NCI-H510A treated with DMSO at 0.1 percent for 48 hours (cell line): ENCODE data around the gene LSMEM2.
A peak's percentile ranks its signal among the peaks of the same experiment; 100 is the strongest.
"Not testable (repeated sequence)": the region's sequence is repeated elsewhere in the genome, so short reads cannot be mapped to it uniquely, and the experiment has no call there.

Experiments used
- DNase-seq: peaks from one replicate; lab custom pipeline; 2025; lab: John Stamatoyannopoulos, UW

The LSMEM2 gene

DNA sequence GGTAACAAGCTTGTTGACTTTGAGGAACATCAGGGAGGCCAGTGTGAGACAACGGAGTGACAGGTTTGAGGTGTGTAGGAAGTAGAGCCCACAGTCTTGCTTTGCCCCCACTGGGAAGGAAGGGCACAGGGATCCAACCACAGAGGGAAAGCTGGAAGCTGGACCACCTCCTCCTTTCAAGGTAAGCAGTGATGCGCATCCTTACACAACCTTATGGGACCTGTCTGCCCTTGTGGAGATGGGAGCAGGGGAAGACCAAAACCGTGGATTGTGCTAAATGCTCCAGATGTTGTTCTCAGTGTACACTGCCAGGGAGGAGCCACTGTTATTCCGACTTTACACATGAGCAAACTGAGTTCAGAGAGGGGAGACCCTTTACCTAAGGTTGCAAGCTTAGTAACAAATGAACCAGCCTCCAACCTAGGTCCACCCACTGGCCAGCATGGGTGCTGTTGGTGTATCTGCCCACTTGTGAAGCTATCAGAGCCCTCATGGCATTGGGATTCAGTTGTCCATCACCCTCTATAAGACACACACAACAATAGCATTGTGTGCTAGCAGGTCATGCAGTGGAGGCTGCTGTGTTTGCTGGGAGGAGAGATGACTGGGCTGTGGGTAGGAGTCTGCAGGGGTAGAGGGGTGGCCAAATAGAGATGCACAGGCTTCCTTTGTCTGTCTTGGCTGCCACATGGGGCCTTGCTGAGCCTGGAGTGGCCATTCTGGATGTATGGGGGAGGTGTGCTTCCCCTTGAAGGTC, 586 bp upstream of the LSMEM2 start:
- no peak for DNase-seq

GRCh38 chr3:50279255-50280016, 549 bp downstream of the LSMEM2 start:
- no peak for DNase-seq

GRCh38 chr3:50284121-50284520, 5.2 kb downstream of the LSMEM2 start:
- DNase-seq, result not testable (repeated sequence)

DNA sequence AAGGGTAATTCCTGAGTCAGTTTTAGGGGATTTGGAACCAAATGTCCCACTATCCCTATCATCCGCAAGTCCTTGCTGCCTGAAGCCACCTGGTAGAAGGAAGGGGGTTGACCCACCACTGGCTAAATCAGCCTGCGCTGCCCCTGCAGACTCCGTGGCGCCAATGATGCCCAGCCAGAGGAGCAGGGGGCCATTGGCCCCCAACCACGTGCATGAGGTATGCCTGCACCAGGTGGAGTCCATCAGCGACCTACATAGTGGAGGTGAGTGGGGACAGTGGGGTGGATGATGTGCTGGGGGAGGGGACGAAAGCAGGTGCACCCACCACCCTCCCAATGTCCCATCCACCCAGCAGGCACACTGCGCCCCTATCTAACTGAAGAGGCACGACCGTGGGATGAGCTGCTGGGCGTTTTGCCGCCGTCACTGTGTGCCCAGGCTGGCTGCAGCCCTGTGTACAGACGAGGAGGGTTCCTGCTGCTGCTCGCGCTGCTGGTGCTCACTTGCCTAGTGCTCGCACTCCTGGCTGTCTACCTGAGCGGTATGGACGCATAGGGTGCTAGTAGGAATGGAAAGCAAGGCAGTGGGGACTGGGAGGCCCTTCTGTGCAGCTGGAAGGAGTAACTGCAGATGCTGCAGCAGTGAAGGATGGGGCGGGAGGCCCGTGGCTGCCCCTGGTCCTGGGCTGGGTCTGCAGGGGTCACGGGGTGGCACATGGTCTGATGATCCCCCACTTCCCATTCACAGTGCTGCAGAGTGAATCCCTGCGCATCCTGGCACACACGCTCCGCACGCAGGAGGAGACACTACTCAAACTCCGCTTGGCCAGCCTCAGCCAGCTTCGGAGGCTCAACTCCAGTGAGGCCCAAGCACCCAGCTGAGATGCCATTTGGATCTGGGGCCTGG, 7.7 kb downstream of the LSMEM2 start:
- DNase-seq, result no peak

- DNase-seq, result no peak
These were observed 8.4 kb downstream of the LSMEM2 start for GRCh38 chr3:50287262-50287661.

- DNase-seq, result no peak
These were observed 9.6 kb downstream of the LSMEM2 start for GRCh38 chr3:50288387-50289007.

DNA sequence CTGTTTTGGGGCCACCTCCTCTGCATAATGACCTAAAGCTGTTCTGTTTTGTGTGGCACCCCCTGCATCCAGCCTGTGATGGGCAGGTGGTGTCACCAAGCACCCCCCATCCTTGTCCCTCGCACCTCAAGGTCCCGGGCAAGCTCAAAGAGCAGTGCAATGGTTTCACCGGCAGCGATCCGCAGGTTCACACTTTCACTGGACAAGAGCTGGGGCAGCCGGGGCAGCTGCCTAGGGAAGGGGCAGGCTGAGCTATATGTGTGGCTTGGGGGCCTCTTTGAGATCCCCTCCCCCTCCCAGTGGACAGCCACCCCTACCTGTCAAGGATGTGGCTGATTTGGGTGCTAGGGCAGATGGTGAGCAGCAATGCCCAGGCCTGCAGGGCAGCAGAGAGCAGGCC, 10.2 kb downstream of the LSMEM2 start:
- no peak for DNase-seq

DNA sequence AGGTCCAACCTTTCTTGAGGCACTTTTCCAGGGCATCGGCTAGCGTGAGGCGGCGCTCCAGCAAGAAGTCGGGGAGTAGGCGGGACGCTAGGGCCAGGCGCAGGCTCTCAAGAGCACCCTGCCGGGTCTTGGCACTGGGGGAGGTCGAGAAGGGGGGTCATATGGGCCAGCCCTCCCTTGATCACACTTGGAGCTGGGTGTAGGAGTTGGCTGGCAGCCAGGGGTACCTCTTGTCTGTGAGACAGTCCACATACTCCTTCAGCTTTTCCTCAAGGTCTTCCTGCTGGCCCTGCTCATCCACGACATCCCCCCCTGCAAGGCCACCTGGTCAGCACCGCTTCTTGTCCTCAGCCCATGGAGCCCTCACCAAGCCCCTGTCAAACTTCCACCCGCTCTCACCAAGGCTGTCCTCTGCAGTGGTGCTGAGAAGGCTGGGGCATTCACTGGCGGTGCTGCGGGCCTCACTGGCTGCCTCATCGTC, 11.3 kb downstream of the LSMEM2 start:
- DNase-seq, result no peak

DNA sequence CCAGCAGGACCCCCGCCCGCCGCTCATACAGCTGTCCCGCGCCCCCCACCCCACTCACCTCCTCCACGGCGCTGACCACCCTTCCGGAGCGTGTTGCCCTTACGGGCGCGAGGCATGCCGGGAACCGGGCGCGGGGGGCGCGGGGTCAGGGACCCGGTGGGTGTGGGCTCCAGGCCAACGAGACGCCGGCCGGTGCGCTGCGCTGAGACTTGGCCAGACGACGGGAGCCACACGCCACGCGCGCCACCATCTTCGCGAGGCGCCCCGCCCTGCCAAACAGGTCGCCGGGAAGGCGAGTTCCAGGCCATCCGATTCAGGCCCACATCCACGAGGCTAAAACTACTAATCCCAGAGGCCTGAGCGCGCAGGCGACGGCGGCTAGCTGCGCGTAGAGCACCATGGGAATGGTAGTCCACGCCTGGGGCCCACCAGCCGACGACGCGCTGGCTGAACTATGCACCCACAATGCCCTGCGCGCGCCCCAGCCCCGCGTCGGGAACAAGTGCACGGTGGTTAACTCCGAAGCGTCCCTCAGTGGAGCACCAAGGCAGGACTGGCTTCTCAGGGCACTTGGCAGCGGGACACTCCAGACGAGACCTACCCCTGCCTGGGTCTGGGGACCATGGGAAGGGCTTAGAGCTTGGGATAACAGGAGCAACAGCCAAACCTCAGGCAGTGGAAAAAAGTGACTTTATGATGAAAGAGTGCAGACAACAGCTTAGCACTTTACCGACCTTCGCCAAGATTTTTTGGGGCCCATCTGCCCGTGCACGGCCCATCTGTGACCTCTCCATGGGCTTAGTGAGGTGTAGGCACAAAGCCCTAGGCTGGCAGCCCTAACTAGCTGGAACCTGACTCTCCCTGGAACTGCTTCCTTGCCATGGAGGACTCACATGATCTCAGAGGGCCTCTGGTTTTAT, 13.5 kb downstream of the LSMEM2 start, which contains the start of gene IFRD2:
IFRD2 (minus strand) TSS at position 271 of the 920 bp plus-strand sequence; CDS start at position 116, 155 bp downstream.
- peak; percentile 87 for DNase-seq

DNA sequence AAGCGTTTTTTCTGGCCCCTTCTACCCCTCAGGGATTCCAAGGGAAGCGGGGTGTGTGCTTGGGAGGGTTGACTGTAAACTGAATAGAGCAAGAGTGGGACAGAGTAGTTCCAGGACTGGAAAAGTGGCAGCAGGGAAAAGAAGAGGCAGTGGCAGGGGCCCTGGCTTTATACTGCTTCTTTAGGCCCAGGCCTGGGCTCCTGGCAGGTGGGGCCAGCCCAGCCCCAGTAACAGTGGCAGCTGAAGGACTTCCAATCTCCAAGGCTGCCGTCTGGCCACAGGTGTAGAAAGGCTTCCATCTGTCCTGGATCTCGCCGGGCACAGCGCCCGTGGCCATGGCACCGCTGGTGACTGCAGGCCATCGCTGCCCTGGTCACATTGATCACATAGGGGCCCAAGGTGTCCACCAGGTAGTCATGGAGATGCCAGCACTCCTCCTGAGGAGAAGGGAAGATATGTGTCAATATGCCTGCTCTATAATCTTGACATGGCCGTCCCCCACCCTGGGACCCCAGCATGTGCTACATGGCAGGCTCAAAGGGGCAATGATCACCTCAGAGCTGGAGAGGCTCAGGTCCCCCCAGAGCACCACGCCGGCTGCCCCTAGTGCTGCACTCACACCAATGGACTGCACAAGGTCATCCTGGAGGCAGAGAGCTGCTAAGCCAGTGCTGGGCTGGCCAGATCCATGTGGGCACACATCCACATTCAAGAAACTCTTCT, 14.4 kb downstream of the LSMEM2 start:
- no peak for DNase-seq

DNA sequence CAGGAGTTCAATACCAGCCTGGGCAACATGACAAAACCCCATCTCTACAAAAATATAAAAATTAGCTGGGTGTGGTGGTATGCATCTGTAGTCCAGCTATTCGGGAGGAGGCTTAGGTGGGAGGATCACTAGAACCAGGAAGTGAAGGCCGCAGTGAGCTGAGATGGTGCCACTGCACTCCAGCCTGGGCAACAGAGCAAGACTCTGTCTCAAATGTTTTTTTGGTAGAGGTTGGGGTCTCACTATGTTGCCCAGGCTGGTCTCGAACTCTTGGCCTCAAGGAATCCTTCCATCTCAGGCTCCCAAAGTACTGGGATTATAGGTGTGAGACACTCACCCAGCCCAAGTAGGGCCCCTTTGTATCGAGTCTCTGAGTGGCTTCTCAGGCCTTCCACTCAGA, 15.2 kb downstream of the LSMEM2 start:
- no peak for DNase-seq

- no peak for DNase-seq
These were observed 15.9 kb downstream of the LSMEM2 start for GRCh38 chr3:50294492-50295403.

DNA sequence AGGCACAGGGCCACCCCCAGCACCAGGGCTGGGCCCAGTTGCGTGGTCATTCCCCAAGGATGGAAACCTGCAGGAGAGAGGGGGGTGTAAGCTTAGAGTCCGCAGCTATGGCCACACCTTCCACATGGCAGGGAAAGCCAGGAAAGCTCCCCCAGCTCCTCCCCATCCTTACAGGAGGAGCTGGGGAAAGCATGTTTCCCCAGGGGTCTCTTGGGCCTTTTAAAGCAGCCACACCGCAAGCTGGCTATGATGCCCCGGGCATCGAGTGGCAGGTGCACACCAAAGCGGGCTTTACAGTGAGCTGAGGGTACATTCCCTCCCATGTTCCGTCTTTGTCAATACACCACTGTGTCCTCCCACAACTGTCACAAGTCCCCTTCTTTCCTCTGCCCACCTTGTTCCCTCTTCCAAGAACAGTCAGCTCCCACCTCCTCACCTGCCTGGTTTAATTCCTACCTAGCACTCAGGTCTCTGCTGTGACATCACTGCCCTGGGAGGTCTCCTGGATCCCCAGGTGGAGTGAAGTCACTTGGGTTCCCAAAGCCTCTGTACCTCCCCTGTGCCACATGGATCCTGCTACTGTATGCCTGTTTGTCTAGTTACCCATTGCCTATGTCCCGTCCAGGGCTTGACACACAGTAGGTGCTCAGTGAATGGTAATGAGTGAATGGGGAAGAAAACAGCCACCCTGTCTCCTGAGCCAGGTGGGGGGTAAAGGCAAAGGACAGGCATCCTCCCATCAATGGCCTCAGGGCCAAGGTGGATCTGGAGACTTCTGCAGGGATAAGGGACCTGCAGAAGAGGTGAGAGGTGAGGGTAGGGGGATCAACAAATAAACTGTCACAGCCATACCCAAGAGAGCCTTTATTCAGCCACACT, 16.9 kb downstream of the LSMEM2 start:
- no peak for DNase-seq

DNA sequence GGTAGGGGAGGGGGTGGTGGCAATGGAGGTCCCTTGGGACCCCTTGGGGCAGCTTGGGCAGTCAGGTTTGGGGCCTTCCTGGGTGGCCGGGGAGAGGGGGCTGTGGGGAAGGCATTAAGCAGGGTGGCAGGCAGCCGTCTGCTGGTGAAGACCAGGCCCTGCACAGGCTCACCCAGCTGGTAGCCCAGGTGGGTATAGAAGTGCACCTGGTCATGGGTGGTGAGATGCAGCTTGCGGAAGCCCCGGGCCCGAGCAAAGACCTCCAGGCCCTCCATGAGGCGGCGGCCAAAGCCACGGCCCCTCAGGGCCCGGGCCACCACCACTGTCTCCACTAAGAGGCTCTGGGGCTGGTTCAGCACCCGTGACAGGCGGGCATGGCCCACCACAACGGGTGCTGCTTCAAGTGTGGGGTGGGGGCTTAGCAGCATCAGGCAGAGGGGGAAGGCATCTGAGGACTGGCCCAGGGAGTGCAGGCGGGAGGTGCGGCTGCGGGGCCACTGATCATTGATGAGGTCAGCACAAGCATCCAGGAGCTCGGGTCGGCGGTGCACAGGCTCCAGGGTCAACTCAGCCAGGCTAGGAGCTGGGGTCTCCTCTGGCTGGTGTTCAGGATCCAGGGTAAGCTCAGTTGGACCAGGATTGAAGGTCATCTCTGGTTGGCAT, 18.0 kb downstream of the LSMEM2 start:
- DNase-seq, result no peak

DNA sequence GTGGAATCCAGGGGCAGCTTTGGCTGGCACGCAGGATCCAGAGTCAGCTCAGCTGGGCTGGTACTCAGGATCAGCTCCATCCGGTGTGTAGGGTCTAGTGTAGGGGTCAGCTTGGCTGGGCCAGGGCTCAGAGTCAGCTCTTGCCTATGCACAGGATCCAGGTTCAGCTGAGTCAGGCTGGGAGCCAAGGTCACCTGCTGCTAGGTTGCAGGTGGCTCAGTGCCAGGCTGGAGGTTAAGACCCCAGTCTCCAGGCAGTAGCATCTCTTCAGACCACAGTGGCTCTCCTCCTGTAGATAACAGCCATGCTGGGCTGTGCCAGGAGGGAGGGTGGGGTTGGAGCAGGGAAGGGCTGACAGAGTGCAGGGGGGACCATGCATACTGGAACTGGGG, 18.5 kb downstream of the LSMEM2 start:
- no peak for DNase-seq

DNA sequence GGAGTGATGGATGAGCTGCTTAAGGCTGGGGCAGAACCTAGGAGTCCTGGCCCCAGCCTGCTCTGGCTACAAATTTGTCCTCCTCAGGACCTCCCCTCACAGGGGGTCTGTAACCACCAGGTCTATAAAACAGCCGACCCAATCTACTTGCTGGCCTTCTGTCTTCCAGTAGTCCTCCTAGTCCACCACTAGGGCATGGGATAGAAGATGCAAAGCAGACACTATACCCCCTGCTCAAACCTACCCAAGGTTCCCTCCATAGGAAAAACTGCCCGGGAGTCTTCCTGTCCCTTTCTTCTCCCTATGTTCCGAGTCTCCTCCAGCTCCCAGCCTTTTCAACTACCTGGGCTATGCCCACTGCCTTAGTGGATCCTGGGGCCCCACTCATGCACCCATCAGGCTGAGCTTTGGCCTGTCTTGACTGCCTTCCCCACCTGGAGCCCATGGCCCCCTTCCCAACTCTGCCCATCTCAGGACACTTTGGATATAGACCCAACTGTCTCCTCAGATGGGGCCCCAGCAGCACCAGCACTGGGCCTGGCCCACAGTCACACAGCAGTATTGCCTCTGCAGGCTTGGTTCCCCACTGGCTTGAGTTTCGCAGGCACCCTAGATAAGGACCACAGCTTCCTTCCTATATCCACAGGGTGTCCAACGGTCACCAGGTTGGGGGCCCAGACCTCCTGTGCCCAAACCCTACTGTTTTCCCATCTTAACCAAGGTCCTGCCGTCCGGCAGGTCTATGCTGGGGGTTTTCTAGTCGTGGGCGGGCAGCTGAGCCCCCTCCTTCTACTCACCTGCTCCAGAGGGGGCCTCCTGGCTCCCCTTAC, 19.2 kb downstream of the LSMEM2 start:
- DNase-seq, result no peak
